GM12878 (cell line): ENCODE measurements around the gene CHRM4. TPM values are rescaled to one million over a fixed set of nuclear protein-coding genes. Genes with fewer than 3 reads are reported as not detected.

ENCODE experiments used
- ATAC-seq: fragments of 200-7000 bp; cut with Tn5 transposase; 3 replicates; pipeline ENCODE4 v1.9.1; 2020; ENCODE audit warnings: mild to moderate bottlenecking, moderate library complexity
- BruUV-seq: library from RNA; stranded (reverse); fragments of 400-500 nt; replicated peaks from 2 replicates; lab custom pipeline; 2021; lab: Mats Ljungman, UMichigan
- CTCF ChIA-PET: fragments of 300-600 bp; sonication (Branson Sonifier 250); formaldehyde crosslinking; extraction: SDS; loops from one replicate; lab custom pipeline; 2021; ENCODE audit warnings: inconsistent platforms; lab: Yijun Ruan, JAX
- POLR2A ChIA-PET: fragments of 350-600 bp; formaldehyde crosslinking; extraction: SDS; loops from one replicate; lab custom pipeline; 2021; ENCODE audit warnings: inconsistent platforms; lab: Charles Lee
- RAD21 ChIA-PET: fragments of 300-600 bp; sonication (Branson Sonifier 250); formaldehyde crosslinking; loops from one replicate; lab custom pipeline; 2023; ENCODE audit warnings: antibody characterized with exemption; ENCODE audit not compliant: unreplicated experiment; lab: Charles Lee
- SMC1A ChIA-PET: fragments of 300-600 bp; sonication (Branson Sonifier 250); formaldehyde crosslinking; loops from one replicate; lab custom pipeline; 2023; ENCODE audit not compliant: unreplicated experiment, uncharacterized antibody; lab: Charles Lee
- DNase-seq: peaks from one replicate; pipeline ENCODE4 v3.0.0-alpha.2; 2011; ENCODE audit warnings: low read depth, low spot score
- FAIRE-seq: peaks from 3 replicates; lab custom pipeline; 2011; peaks lifted over from hg19 to GRCh38; lab: Jason Lieb, UNC
- H2AFZ ChIP-seq: 2 replicates; pipeline ENCODE4 v1.6.0; 2011; ENCODE audit warnings: low read depth, low read length, control low read depth; ENCODE audit not compliant: control insufficient read depth
- H3K27ac ChIP-seq: 2 replicates; pipeline ENCODE4 v1.5.1; 2011; ENCODE audit warnings: control low read depth; ENCODE audit not compliant: control insufficient read depth, insufficient read depth
- H3K27me3 ChIP-seq, 2 experiments: replicated peaks in 1 of 2; 2 replicates each; pipeline versions ENCODE4 v1.6.0 to v1.6.1; 2011; ENCODE audit warnings: low read length in 1 of 2; ENCODE audit not compliant: control insufficient read depth in 2 of 2, insufficient read depth in 2 of 2
- H3K36me3 ChIP-seq, 2 experiments: 2 replicates each; pipeline ENCODE4 v1.5.1; 2011; ENCODE audit warnings: low read length in 1 of 2; ENCODE audit not compliant: control insufficient read depth in 2 of 2, insufficient read depth in 2 of 2
- H3K4me1 ChIP-seq: 2 replicates; pipeline ENCODE4 v1.6.1; 2011; ENCODE audit warnings: mild to moderate bottlenecking, low read length, moderate library complexity, mixed read lengths; ENCODE audit not compliant: control insufficient read depth, insufficient read depth
- H3K4me2 ChIP-seq: 2 replicates; pipeline ENCODE4 v1.6.0; 2011; ENCODE audit warnings: control low read depth; ENCODE audit not compliant: control insufficient read depth, insufficient read depth
- H3K4me3 ChIP-seq: fragments of 200-600 bp; sonication (generic); 2 replicates; pipeline ENCODE4 v1.5.1; 2016
- H3K79me2 ChIP-seq: 2 replicates; pipeline ENCODE4 v1.6.0; 2011; ENCODE audit warnings: low read length; ENCODE audit not compliant: control insufficient read depth, insufficient read depth
- H3K9ac ChIP-seq: 2 replicates; pipeline ENCODE4 v1.8.0; 2011; ENCODE audit warnings: low read length, control low read depth, mixed read lengths; ENCODE audit not compliant: control insufficient read depth, insufficient read depth
- H3K9me3 ChIP-seq: replicated peaks from 3 replicates; pipeline ENCODE4 v1.5.1; 2011; ENCODE audit warnings: mild to moderate bottlenecking, low read length; ENCODE audit not compliant: control insufficient read depth, insufficient read depth
- H4K20me1 ChIP-seq: 2 replicates; pipeline ENCODE4 v1.6.0; 2011; ENCODE audit not compliant: control insufficient read depth, insufficient read depth
- CBFB ChIP-seq: IDR thresholded peaks from 2 replicates; pipeline ENCODE4 v1.6.1; 2016; ENCODE audit warnings: antibody characterized with exemption, low read depth
- CBX3 ChIP-seq: fragments of 200-600 bp; sonication (generic); IDR thresholded peaks from 2 replicates; pipeline ENCODE4 v1.6.1; 2016; ENCODE audit warnings: low read depth, borderline replicate concordance
- FOXM1 ChIP-seq: IDR thresholded peaks from 2 replicates; pipeline ENCODE4 v1.6.1; 2012; ENCODE audit warnings: low read depth, mild to moderate bottlenecking, inconsistent platforms, low read length, moderate library complexity
- RAD51 ChIP-seq: fragments of 450-650 bp; IDR thresholded peaks from 2 replicates; pipeline ENCODE4 v1.6.1; 2016; ENCODE audit warnings: moderate library complexity, mild to moderate bottlenecking, inconsistent platforms
- SREBF2 ChIP-seq: IDR thresholded peaks from 2 replicates; pipeline ENCODE4 v1.6.1; 2012; ENCODE audit warnings: mild to moderate bottlenecking, low read length
- SUPT20H ChIP-seq: IDR thresholded peaks from 2 replicates; pipeline ENCODE4 v1.6.1; 2011; ENCODE audit warnings: low read depth, mild to moderate bottlenecking, low read length, moderate library complexity, borderline replicate concordance; ENCODE audit not compliant: control insufficient read depth
- WRNIP1 ChIP-seq: IDR thresholded peaks from 2 replicates; pipeline ENCODE4 v1.6.1; 2011; ENCODE audit warnings: low read depth, low read length, improper control_type of control experiment, borderline replicate concordance
- WGBS: methylation state at CpG from one replicate; pipeline ENCODE4 v1.1.6; 2016; ENCODE audit warnings: low lambda C conversion rate; ENCODE audit not compliant: insufficient replicate concordance, insufficient coverage; ENCODE audit errors: missing lambda C conversion rate; 5-methylcytosine and 5-hydroxymethylcytosine counted together
- in situ Hi-C: fragments of 300-500 bp; cut with MboI; formaldehyde crosslinking; loops from 9 replicates; pipeline ENCODE4 v1.14.3; 2018; ENCODE audit warnings: mixed read lengths
- intact Hi-C: fragments of 100-400 bp; cut with micrococcal nuclease; formaldehyde crosslinking; loops from one replicate; pipeline ENCODE4 v1.14.2; 2022; ENCODE audit not compliant: unreplicated experiment
- polyA plus RNA-seq, 11 experiments: library from polyadenylated mRNA; depleted of rRNA in 4 of 11; unstranded in 6 of 11; stranded (reverse) in 5 of 11; fragments of >200 nt; fragmentation: Nextera tagmentation in 4 of 11; fragmentation: Illumina TruSeq in 1 of 11; extraction: Ambion mirVana in 4 of 11; extraction: Trizol in 1 of 11; gene quantifications; 1 replicate in 1 of 11; 2 replicates in 10 of 11; pipeline versions ENCODE4 v1.2.1 to v1.2.3, GENCODE V29; 2011 to 2016; ENCODE audit warnings: inconsistent platforms in 2 of 11, missing spikeins in 2 of 11, low read depth in 1 of 11
- total RNA-seq, 4 experiments: library from RNA; depleted of rRNA in 3 of 4; stranded (reverse); fragments of >200 nt in 3 of 4; fragmentation: Illumina TruSeq in 1 of 4; extraction: Trizol in 1 of 4; gene quantifications; 2 replicates each; pipeline versions ENCODE4 v1.2.1 to v1.2.3, GENCODE V29; 2013 to 2021

The CHRM4 gene
- total and polyA plus RNA-seq, 10 of the 15 experiments (the other 5 are each of a cell fraction or from before 2014, with no cell fraction given) = 0.12 to 0.23 (median 0.13) TPM; not detected in 7

DNA sequence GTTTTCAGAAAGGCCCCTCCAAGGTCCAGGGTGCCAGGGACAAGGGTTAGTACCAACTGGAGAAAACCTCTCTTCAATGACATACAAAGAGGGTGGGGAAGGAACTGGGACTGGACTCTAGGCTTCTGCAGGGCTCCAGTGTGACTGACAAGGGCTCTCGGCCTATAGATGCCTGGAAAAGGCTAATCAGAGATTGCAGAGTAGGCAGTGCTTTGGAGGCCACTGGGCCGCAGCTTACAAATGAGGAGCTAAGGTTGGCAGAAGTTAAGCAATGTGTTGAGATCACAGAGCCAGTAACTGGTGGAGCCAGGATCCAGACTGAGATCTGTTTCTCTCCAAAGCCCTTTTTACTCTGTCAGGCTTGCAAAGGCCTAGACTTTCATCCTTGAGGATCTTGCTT lies 51.8 kb downstream of the CHRM4 start:
- Histone ChIP-seq H3K4me3 (no peak overlapping the region), H3K4me2 (no peak overlapping the region), H3K27ac (no peak overlapping the region), H4K20me1 (no peaks in the 10 kb centered on the region), H3K4me1 (peaks cover 1% of the 10 kb centered on the region), H3K36me3 (no peaks in the 10 kb centered on the region), H3K79me2 (no peaks in the 10 kb centered on the region), H3K9ac (no peak overlapping the region), H3K27me3 (no peaks in the 10 kb centered on the region; a peak in 3 of 4 replicates), H3K9me3 (no peaks in the 10 kb centered on the region), H2AFZ (no peak overlapping the region)
- intact Hi-C loops (loop anchor here (10.0 kb wide), 1 partner anchor 215 kb away; the partner anchor contains the start of gene PHF21A), in situ Hi-C loops (no loop called here)
- BruUV-seq = no TSS peak
- no peak for FAIRE-seq
- CTCF ChIA-PET = interaction anchor here (1.0 to 1.2 kb wide), 2 partner anchors 24 to 30 kb away, joined by 4 to 5 read pairs; no protein-coding TSS in a partner anchor
- RAD21 ChIA-PET = no interaction called here
- SMC1A ChIA-PET = interaction anchor here (1.3 kb wide), 1 partner anchor 32 kb away, joined by 3 read pairs; no protein-coding TSS in a partner anchor
- POLR2A ChIA-PET = no interaction called here
- no peak for ATAC-seq
- no peak for TF ChIP-seq CBX3
- TF ChIP-seq FOXM1 = no peak
- 47% methylated on average over 2 of the region's 2 CpGs for WGBS
- DNase-seq = no peak

DNA sequence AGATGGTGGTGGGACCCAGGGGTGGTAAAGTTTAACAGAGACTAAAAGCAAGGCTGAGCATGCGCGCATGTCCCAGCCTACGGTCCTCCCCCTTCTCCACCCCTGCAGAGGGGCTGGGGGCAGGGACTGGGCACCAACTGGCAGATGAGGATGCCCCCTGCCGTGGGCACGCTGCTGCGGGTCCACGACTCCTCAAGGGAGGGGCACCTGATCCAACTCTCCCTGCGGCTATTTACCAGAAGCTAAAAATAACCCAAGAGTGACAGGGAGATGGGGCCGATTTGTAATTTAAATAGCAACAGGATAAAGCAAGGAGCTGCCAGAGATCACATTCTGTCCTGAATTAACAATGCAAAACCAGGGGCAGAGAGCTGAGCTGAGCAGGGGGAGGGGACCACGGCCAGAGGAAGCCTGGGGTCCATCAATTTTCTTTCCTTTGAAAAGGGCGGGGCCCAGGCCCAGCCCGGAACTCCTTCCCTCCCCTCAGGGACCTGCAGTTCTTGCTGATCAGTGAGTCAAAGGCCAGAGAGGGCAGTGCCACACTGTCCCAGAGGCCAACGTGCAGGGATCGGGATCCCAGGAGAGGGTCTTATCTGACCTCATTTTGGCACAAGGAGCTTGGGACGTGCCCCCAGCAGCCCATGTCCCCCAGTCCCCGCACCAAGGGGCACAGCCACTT lies 52.4 kb downstream of the CHRM4 start:
- no peaks in the 10 kb centered on the region for H3K4me1 ChIP-seq
- POLR2A ChIA-PET = interaction anchor here (0.6 kb wide), 1 partner anchor 95 kb away, joined by 3 read pairs; no protein-coding TSS in a partner anchor

More for the DNA sequence above, 52.4 kb downstream of the CHRM4 start:
- 26% methylated on average over 16 of the region's 16 CpGs for WGBS
- no peak for FAIRE-seq
- intact Hi-C loops = no loop called here
- no peak overlapping the region for H2AFZ ChIP-seq
- no peaks in the 10 kb centered on the region for H3K36me3 ChIP-seq
- no peak overlapping the region for H3K4me2 ChIP-seq
- in situ Hi-C loops = no loop called here
- TF ChIP-seq SUPT20H (no peak), RAD51 (no peak), CBFB (no peak), SREBF2 (no peak), WRNIP1 (no peak)
- ChIA-PET RAD21 (no interaction called here), CTCF (interaction anchor here (1.1 to 1.2 kb wide), 2 partner anchors 10 to 29 kb away, joined by 3 read pairs; no protein-coding TSS in a partner anchor), SMC1A (no interaction called here)
- DNase-seq = no peak
- no peaks in the 10 kb centered on the region for H3K9me3 ChIP-seq
- H3K27me3 ChIP-seq = peaks cover under 1 to 7% of the 10 kb centered on the region in 2 experiments
- no peaks in the 10 kb centered on the region for H3K79me2 ChIP-seq
- no peak for ATAC-seq
- no TSS peak for BruUV-seq
- no peak overlapping the region for H3K27ac ChIP-seq
- H3K9ac ChIP-seq = no peak overlapping the region
- no peak overlapping the region for H3K4me3 ChIP-seq
- no peaks in the 10 kb centered on the region for H4K20me1 ChIP-seq
